Measurements from ENCODE around the gene STAT2.
"Not testable (repeated sequence)": the region's sequence is repeated elsewhere in the genome, so short reads cannot be mapped to it uniquely, and the experiment has no call there.

STAT2 gene

GRCh38 chr12:56359851-56360767, at the start of gene STAT2:
TSS of gene STAT2 (minus strand) at chr12:56360107. CDS start at chr12:56356571, 3,536 bp downstream.
- DNase-seq = peak; percentile 80 to 100 (median 99)

- no peak for DNase-seq
Measured at GRCh38 chr12:56408799-56409417, 49.0 kb upstream of the STAT2 start.

GRCh38 chr12:56404227-56404626, 44.3 kb upstream of the STAT2 start:
- DNase-seq = not testable (repeated sequence)

GRCh38 chr12:56401612-56402011, 41.7 kb upstream of the STAT2 start:
- not testable (repeated sequence) for DNase-seq

DNA sequence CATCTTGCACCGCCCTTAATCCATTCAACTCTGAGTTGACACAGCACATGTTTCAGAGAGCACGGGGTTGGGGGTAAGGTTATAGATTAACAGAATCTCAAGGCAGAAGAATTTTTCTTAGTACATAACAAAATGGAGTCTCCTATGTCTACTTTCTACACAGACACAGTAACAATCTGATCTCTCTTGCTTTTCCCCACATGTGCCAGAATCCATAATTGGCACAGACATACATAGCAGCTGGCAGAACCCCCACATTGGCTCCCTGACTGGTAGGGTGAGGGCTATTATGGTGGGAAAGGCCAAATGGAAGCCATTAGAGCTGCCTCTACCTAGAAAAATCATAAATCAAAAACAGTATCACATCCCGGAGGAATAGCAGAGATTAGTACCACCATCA, 41.2 kb upstream of the STAT2 start:
- not testable (repeated sequence) for DNase-seq

DNA sequence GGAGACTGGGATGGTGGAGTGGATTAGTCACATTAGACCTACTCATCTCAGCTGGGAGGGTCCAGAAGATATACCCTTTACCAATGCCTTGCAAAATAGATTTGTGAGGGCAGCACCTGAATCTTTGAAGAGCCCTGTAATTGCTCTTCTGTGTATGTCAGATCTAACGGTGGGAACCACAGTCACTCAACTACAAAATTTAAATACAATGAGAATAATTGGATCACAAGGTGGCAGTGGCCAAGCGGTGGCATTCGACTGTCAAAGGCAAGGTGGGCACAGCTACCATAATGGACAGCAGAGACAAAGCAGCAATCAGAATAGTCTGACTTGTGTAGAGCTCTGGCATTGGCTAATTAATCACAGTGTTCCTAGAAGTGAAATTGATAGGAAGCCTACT, 39.6 kb upstream of the STAT2 start:
- not testable (repeated sequence) for DNase-seq

DNA sequence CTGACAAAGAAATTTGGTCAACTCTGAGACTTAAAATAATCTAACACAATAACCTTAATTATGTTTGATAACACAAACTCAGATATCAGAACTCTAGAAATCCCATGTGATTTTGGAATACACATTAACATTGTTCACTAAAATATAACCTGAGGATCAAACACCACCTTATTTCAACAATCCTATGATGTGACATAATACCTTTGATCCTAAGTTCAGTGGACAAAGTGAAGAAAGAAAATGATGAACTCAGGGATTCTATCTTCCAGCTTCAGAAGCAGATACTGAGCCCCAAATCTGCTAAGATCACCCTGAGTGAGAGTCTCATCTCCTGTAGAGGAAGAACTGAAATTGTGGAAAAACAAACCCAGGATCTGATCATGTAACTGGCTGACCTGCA, 38.4 kb upstream of the STAT2 start:
- DNase-seq = no peak

DNA sequence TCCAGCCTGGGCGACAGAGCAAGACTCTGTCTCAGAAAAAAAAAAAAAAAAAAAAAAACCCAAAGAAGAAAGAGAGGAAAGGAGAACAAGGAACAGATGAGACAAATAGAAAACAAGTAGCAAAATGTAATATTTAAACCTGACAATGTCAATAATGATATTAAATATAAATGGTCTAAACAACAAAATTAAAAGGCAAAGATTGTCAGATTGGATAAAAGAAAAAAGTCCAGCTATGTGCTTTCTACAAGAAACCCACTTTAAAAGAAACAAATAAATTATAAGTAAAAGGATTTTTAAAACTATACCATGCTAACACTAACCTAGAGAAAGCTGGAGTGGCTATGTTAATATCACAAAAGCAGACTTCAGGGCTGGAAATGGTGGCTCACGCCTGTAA, 32.4 kb upstream of the STAT2 start:
- DNase-seq = no peak

- DNase-seq = no peak
Measured at GRCh38 chr12:56391721-56392120, 31.8 kb upstream of the STAT2 start.

DNA sequence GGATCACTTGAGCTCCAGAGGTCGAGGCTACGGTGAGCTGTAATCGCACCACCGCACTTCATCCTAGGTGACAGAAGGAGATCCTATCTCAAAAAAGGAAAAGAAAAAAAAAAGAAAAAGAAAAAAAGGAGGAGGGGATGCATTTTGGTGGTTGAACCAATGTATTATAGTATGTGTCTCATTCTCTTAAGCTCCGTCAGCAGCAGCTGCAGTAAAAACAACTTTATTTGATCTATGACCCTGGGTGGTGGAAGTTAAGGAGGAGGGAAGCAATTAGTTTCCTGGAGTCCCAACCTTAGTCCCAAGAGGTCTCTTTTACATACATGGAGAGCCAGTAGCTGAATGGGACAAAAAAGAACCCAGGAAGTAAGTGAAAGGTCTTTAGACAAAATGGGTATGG, 29.5 kb upstream of the STAT2 start:
- DNase-seq = no peak

GRCh38 chr12:56387152-56387736, 27.3 kb upstream of the STAT2 start:
- no peak for DNase-seq

GRCh38 chr12:56385873-56386272, 26.0 kb upstream of the STAT2 start:
- DNase-seq = no peak

DNA sequence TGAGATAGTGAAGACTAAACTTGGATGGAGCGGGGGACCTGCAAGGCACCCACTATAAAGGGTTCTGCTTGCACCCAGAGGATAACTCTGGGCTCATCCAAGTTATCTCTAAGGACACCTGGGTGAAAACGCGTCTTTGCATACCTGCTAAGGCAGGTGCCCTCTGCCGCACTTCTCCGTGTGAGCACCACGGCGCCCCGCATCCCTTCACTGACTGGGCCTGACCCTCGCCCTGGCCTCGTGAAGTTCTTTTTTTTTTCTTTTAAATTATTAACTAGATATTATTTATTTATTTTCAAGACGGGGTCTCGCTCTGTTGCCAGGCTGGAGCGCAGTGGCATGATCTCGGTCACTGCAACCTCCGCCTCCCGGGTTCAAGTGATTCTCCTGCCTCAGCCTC, 22.7 kb upstream of the STAT2 start:
- DNase-seq = no peak

DNA sequence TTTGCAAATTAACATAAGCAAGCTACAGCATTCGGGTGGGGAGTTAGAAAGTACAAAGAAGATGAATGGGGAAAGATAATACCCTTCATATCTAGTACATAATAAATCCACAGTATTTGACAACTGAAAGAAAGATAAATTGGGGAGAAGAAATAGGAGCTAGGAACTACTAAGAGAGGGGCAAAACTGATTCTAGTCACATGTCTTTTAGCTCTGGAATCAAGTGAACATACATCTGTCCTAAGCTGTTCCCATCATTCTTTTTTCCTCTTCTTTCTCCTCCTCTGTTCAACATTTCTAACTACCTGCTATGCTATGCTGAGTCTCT, 18.0 kb upstream of the STAT2 start:
- DNase-seq = no peak

GRCh38 chr12:56377310-56377988, 17.5 kb upstream of the STAT2 start:
- no peak for DNase-seq

DNA sequence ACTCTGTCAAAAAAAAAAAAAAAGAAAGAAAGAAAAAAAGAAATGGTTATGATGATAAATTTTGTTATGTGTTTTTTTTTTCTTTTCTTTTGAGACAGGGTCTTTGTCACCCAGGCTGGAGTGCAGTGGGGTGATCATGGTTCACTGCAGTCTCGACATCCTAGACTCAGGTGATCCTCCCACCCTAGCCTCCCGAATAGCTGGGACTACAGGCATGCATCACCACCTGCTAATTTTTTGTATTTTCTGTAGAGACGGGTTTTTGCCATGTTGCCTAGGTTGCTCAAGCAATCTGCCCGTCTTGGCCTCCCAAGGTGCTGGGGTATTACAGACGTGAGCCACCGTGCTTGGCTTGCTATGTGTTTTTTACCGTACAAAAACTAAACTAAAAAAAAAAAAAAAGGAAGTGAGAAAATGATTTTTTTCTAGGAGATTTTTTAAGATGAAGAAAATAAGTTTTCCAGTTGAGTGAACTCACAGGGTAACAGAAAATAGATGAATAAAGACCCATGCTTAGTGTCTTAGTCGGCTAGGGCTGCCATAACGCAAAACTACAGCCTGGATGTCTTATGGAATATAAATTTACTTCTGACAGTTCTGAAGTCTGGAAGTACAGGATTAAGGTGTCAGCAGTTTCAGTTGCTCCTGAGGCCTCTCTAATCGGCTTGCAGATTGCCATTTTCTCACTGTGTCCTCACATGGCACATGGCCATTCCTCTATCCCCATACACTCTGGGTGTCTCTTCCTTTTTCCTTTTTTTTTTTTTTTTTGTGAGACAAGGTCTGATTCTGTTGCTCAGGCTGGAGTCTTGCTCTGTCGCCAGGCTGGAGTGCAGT, 15.9 kb upstream of the STAT2 start:
- no peak for DNase-seq

DNA sequence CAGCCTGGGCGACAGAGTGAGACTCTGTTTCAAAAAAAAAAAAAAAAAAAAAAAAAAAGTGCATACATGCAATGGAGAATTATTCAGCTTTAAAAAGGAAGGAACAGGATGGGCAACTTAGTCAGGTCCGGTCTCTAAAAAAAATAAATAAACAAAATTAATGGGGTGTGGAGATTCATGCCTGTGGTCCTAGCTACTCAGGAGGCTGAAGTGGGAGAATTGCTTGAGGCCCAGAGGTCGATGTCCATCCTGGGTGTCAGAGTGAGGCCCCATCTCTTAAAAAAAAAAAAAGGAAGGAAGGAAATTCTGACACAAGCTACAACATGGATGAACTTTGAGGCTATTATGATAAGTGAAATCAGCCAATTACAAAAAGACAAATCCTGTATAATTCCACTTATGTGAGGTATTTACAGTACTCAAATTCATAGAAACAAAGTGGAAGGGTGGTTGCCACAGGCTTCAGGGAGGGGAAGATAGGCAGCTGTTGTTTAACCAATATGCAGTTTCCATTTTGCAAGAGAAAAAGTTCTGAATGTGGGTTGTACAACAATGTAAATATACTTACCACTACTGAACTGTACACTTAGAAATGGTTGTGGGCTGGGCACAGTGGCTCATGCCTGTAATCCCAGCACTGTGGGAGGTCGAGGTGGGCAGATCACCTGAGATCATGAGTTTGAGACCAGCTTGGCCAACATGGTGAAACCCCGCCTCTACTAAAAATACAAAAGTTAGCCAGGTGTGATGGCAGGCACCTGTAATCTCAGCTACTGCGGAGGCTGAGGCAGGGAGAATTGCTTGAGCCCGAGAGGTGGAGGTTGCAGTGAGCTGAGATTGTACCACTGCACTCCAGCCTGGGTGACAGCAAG, 15.1 kb upstream of the STAT2 start:
- DNase-seq = no peak

DNA sequence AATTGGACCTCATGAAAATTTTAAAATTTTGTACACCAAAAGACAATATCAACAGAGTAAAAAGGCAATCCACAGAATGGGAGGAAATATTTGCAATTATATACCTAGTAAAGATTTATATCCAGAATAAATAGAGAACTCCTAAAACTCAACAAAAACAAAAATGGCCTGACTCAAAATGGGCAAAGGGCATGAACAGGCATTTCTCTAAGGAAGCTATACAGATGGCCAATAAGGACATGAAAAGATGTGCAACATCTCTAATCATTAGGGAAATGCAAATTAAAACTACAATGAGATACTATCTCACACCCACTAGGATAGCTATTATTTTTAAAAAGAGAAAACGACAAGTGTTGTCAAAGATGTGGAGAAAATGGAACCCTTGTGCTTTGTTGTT, 13.6 kb upstream of the STAT2 start:
- DNase-seq = no peak

- no peak for DNase-seq
Measured at GRCh38 chr12:56366948-56367347, 7.0 kb upstream of the STAT2 start.
